ENCODE measurements around the gene TGFB3. TPM values are rescaled to one million over a fixed set of nuclear protein-coding genes. Genes with fewer than 3 reads are reported as not detected.

The TGFB3 gene
- total RNA-seq, result 10 to 100 TPM in 1 of 2 experiments, 1 to 10 TPM in 1; 8.4 to 11.8 TPM
- polyA plus RNA-seq (2013, experiment 1 of 2), result 4.1 TPM
- polyA plus RNA-seq (2013, experiment 2 of 2), result 8.4 TPM
- 1.2 to 11.2 (median 4.5) reads per million in 172 experiments for total RNA-seq

DNA sequence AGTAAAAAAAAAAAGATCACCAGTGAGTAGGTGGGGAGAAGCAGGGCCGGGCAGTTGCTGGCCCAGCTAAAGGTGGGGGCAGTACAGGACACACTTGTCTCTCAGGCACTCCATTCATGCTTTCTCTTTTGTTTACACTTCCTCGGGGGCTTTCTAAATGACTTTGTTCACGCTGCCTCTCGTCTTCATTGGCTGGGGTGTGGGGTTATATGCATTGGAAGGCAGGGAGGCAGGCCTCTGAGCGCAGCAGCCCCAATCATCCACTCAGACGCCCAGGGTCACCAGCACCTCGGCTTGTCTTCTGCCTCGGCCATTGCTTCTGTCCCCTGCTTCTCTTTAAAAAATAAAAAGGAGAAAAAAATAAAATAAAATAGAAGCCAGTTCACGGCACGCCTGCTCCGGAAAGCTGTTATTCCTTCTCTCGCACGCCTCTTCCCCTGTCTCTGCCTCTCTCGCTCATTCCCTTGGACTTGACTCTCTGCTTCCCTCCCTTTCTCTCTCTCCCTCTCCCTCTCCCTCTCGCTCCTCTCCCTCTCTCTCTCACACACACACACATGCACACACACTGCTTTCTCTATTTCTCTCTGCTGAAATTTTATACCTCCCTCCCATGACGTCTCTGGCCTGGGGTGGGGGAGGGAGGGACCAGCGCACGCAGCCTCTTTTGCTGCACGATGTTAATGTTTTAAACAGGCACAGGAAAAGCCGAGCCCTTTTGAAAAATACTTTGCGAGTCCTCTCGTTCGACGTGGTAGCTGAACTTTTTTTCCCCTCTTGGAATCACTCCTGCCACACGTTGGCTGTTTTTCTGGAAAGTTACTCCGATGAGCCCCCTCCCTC, at the start of gene TGFB3:
TSS of gene TGFB3 (minus strand) at position 570 of the 840 bp plus-strand sequence. CDS start 1,102 bp downstream, outside the sequence.
- Histone ChIP-seq H3K27ac (ENCODE audit: low read depth in 1 of 2, low read length in 2 of 2) (peak within 1 kb of the TSS; percentile 40 to 43), H3K27me3 (ENCODE audit: control insufficient read depth in 1 of 2, insufficient read depth in 2 of 2, low read length in 2 of 2) (no peaks in the 10 kb centered on the region), H3K9me3 (ENCODE audit: control insufficient read depth in 1 of 2, insufficient read depth in 1 of 2, low read length in 2 of 2) (no peaks in the 10 kb centered on the region), H3K4me1 (ENCODE audit: insufficient read depth, low read length) (peaks cover 56% of the 10 kb centered on the region), H3K36me3 (ENCODE audit: insufficient read depth, low read length) (no peaks in the 10 kb centered on the region), H3K4me3 (ENCODE audit: low read length) (peak within 1 kb of the TSS; percentile 58)
- CTCF ChIA-PET, result interaction anchor here (0.5 to 4.0 kb wide), 10 partner anchors 9 to 404 kb away, joined by 3 to 52 read pairs (median 4); partner anchors contain the start of genes ERG28 and TTLL5
- Mint-ChIP-seq H3K36me3 (ENCODE audit: low read depth) (peaks cover 4% of the 10 kb centered on the region), H3K9me3 (no peaks in the 10 kb centered on the region), H3K27me3 (no peaks in the 10 kb centered on the region), H3K4me1 (ENCODE audit: low read depth) (peaks cover 56% of the 10 kb centered on the region), H3K27ac (peak within 1 kb of the TSS; percentile 83), H3K4me3 (peak within 1 kb of the TSS; percentile 93)
- ATAC-seq (ENCODE audit: poor library complexity), result peak; percentile 57
- TF ChIP-seq, protein P1, sequence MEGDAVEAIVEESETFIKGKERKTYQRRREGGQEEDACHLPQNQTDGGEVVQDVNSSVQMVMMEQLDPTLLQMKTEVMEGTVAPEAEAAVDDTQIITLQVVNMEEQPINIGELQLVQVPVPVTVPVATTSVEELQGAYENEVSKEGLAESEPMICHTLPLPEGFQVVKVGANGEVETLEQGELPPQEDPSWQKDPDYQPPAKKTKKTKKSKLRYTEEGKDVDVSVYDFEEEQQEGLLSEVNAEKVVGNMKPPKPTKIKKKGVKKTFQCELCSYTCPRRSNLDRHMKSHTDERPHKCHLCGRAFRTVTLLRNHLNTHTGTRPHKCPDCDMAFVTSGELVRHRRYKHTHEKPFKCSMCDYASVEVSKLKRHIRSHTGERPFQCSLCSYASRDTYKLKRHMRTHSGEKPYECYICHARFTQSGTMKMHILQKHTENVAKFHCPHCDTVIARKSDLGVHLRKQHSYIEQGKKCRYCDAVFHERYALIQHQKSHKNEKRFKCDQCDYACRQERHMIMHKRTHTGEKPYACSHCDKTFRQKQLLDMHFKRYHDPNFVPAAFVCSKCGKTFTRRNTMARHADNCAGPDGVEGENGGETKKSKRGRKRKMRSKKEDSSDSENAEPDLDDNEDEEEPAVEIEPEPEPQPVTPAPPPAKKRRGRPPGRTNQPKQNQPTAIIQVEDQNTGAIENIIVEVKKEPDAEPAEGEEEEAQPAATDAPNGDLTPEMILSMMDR (IDR thresholded peaks at IDR 0.05), result no peak
- intact Hi-C loops (cut with DNase I, micrococcal nuclease), result loop anchor here (1.0 to 10.0 kb wide), 7 partner anchors 75 to 1476 kb away; partner anchors contain the start of genes AHSA1 (in 1 of the 2), CIPC (in 1 of the 2), FLVCR2 (in 1 of the 2) and GPATCH2L (in 1 of the 2)
- POLR2A ChIA-PET, result interaction anchor here (1.0 to 1.8 kb wide), 3 partner anchors 75 to 321 kb away, joined by 5 to 20 read pairs (median 14); partner anchors contain the start of genes ERG28 and TTLL5
- peak; percentile 39 to 84 (median 60) for DNase-seq

DNA sequence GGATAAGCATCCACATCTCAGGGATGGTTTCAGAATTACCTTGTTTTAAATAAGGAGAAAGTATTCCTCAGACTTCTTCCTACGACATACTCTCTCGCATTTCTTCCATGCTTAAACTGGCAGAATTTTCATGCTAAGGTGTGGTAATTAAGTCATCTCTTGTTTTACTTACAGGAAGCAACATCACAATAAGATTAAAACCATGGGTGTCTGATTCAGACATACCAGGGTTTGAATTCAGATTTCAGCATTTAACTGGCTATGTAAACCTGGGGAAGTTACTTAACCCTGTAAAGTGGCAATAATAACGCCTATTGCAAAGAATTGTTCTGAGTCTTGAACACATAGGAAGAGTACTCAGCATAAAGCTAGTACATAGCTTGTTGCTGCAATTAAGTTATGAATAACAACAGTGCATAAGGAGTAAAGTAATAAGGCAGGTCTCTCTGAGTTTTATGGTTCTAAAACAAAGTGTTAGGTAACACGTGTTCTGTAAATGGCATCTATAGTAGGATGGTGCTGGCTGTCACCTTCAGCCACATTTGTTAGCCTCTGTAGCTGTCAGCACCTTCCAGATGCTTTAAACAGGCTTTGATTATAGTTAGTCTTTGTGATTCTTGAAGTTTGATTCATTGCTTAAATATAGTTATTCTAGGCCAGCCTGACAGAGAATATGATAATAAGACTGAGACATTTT, 42.6 kb upstream of the TGFB3 start:
- DNase-seq, result no peak
- H3K9me3 Mint-ChIP-seq, result peaks cover 3% of the 10 kb centered on the region
- TF ChIP-seq, protein P1 (IDR thresholded peaks at IDR 0.05), result no peak
- no peaks in the 10 kb centered on the region for H3K4me1 Mint-ChIP-seq (ENCODE audit: low read depth)
- H3K9me3 ChIP-seq (ENCODE audit: control insufficient read depth in 1 of 2, insufficient read depth in 1 of 2, low read length in 2 of 2), result peaks cover 3 to 11% of the 10 kb centered on the region in 2 experiments
- intact Hi-C loops (cut with DNase I, micrococcal nuclease), result no loop called here
- H3K27ac Mint-ChIP-seq, result no peak overlapping the region
- H3K27ac ChIP-seq (ENCODE audit: low read depth in 1 of 2, low read length in 2 of 2), result no peak overlapping the region
- H3K4me3 Mint-ChIP-seq, result no peak overlapping the region
- H3K36me3 ChIP-seq (ENCODE audit: insufficient read depth, low read length), result peaks cover 8% of the 10 kb centered on the region
- no peaks in the 10 kb centered on the region for H3K27me3 ChIP-seq (ENCODE audit: control insufficient read depth in 1 of 2, insufficient read depth in 2 of 2, low read length in 2 of 2)
- peaks cover 70% of the 10 kb centered on the region for H3K36me3 Mint-ChIP-seq (ENCODE audit: low read depth)
- no peak for ATAC-seq (ENCODE audit: poor library complexity)
- ChIA-PET CTCF (no interaction called here), POLR2A (no interaction called here)
- no peaks in the 10 kb centered on the region for H3K27me3 Mint-ChIP-seq
- H3K4me1 ChIP-seq (ENCODE audit: insufficient read depth, low read length), result no peaks in the 10 kb centered on the region
- H3K4me3 ChIP-seq (ENCODE audit: low read length), result no peak overlapping the region

GRCh38 chr14:76023757-76024156, 42.0 kb upstream of the TGFB3 start:
- CTCF ChIA-PET, result no interaction called here
- Mint-ChIP-seq H3K36me3 (ENCODE audit: low read depth) (peaks cover 76% of the 10 kb centered on the region), H3K27ac (no peak overlapping the region), H3K4me3 (no peak overlapping the region), H3K4me1 (ENCODE audit: low read depth) (no peaks in the 10 kb centered on the region), H3K27me3 (no peaks in the 10 kb centered on the region), H3K9me3 (peaks cover 7% of the 10 kb centered on the region)
- H3K27ac ChIP-seq (ENCODE audit: low read depth in 1 of 2, low read length in 2 of 2), result no peak overlapping the region
- intact Hi-C loops (cut with DNase I, micrococcal nuclease), result no loop called here
- H3K27me3 ChIP-seq (ENCODE audit: control insufficient read depth in 1 of 2, insufficient read depth in 2 of 2, low read length in 2 of 2), result no peaks in the 10 kb centered on the region
- TF ChIP-seq, protein P1 (IDR thresholded peaks at IDR 0.05), result no peak
- POLR2A ChIA-PET, result no interaction called here
- H3K4me1 ChIP-seq (ENCODE audit: insufficient read depth, low read length), result no peaks in the 10 kb centered on the region
- no peak overlapping the region for H3K4me3 ChIP-seq (ENCODE audit: low read length)
- peaks cover 8% of the 10 kb centered on the region for H3K36me3 ChIP-seq (ENCODE audit: insufficient read depth, low read length)
- DNase-seq (no peak), ATAC-seq (ENCODE audit: poor library complexity) (no peak)
- H3K9me3 ChIP-seq (ENCODE audit: control insufficient read depth in 1 of 2, insufficient read depth in 1 of 2, low read length in 2 of 2), result peaks cover 5 to 11% of the 10 kb centered on the region in 2 experiments
